Measurements from ENCODE around the gene CAMK1G.

Gene CAMK1G

GRCh38 chr1:209537336-209538114 lies 46.0 kb upstream of the CAMK1G start:
- Histone ChIP-seq H3K27ac (ENCODE audit: low read length) (no peak overlapping the region), H3K4me3 (ENCODE audit: low read depth in 1 of 2, low read length in 2 of 2) (no peak overlapping the region), H4K20me1 (ENCODE audit: insufficient read depth, low read length) (no peaks in the 10 kb centered on the region), H3K27me3 (ENCODE audit: insufficient read depth, low read length, poor library complexity) (peaks cover 9% of the 10 kb centered on the region), H3K9me3 (ENCODE audit: insufficient read depth, low read length, severe bottlenecking) (no peaks in the 10 kb centered on the region), H3K4me1 (ENCODE audit: insufficient read depth, low read length) (no peaks in the 10 kb centered on the region), H3K36me3 (ENCODE audit: insufficient read depth, low read length) (no peaks in the 10 kb centered on the region), H3K4me2 (ENCODE audit: insufficient read depth, low read length) (no peak overlapping the region), H2AFZ (ENCODE audit: low read depth, low read length) (no peak overlapping the region), H3K79me2 (ENCODE audit: insufficient read depth, low read length) (no peaks in the 10 kb centered on the region), H3K9ac (ENCODE audit: low read depth, low read length) (no peak overlapping the region)
- no peak for ATAC-seq (ENCODE audit: insufficient read depth, low read depth)
- no peak for DNase-seq
- TF ChIP-seq EZH2 (IDR thresholded peaks at IDR 0.05; ENCODE audit: borderline replicate concordance, low read depth, low read length, severe bottlenecking) (no peak), CTCF (IDR thresholded peaks at IDR 0.05; ENCODE audit: borderline replicate concordance, extremely low read depth, low read length, poor library complexity, severe bottlenecking) (no peak)

- no peak overlapping the region for H2AFZ ChIP-seq (ENCODE audit: low read depth, low read length)
- H3K27me3 ChIP-seq (ENCODE audit: insufficient read depth, low read length, poor library complexity): peaks cover 13% of the 10 kb centered on the region
- H3K4me3 ChIP-seq (ENCODE audit: low read depth in 1 of 2, low read length in 2 of 2): no peak overlapping the region
- H3K9me3 ChIP-seq (ENCODE audit: insufficient read depth, low read length, severe bottlenecking): no peaks in the 10 kb centered on the region
- no peaks in the 10 kb centered on the region for H4K20me1 ChIP-seq (ENCODE audit: insufficient read depth, low read length)
- H3K9ac ChIP-seq (ENCODE audit: low read depth, low read length): no peak overlapping the region
- H3K27ac ChIP-seq (ENCODE audit: low read length): no peak overlapping the region
- no peak for TF ChIP-seq EZH2 (IDR thresholded peaks at IDR 0.05; ENCODE audit: borderline replicate concordance, low read depth, low read length, severe bottlenecking)
- TF ChIP-seq CTCF (IDR thresholded peaks at IDR 0.05; ENCODE audit: borderline replicate concordance, extremely low read depth, low read length, poor library complexity, severe bottlenecking): no peak
- no peak for ATAC-seq (ENCODE audit: insufficient read depth, low read depth)
- H3K4me1 ChIP-seq (ENCODE audit: insufficient read depth, low read length): no peaks in the 10 kb centered on the region
- DNase-seq: no peak
- H3K79me2 ChIP-seq (ENCODE audit: insufficient read depth, low read length): no peaks in the 10 kb centered on the region
- H3K36me3 ChIP-seq (ENCODE audit: insufficient read depth, low read length): no peaks in the 10 kb centered on the region
- no peak overlapping the region for H3K4me2 ChIP-seq (ENCODE audit: insufficient read depth, low read length)
Measured at GRCh38 chr1:209539576-209539975, 43.9 kb upstream of the CAMK1G start.

GRCh38 chr1:209542585-209542984 lies 40.9 kb upstream of the CAMK1G start:
- no peak overlapping the region for H3K4me3 ChIP-seq (ENCODE audit: low read depth in 1 of 2, low read length in 2 of 2)
- TF ChIP-seq EZH2 (IDR thresholded peaks at IDR 0.05; ENCODE audit: borderline replicate concordance, low read depth, low read length, severe bottlenecking) (no peak), CTCF (IDR thresholded peaks at IDR 0.05; ENCODE audit: borderline replicate concordance, extremely low read depth, low read length, poor library complexity, severe bottlenecking) (no peak)
- H3K9ac ChIP-seq (ENCODE audit: low read depth, low read length): no peak overlapping the region
- no peaks in the 10 kb centered on the region for H3K9me3 ChIP-seq (ENCODE audit: insufficient read depth, low read length, severe bottlenecking)
- H3K79me2 ChIP-seq (ENCODE audit: insufficient read depth, low read length): no peaks in the 10 kb centered on the region
- DNase-seq (no peak), ATAC-seq (ENCODE audit: insufficient read depth, low read depth) (no peak)
- H3K4me2 ChIP-seq (ENCODE audit: insufficient read depth, low read length): no peak overlapping the region
- no peaks in the 10 kb centered on the region for H3K36me3 ChIP-seq (ENCODE audit: insufficient read depth, low read length)
- no peak overlapping the region for H2AFZ ChIP-seq (ENCODE audit: low read depth, low read length)
- H4K20me1 ChIP-seq (ENCODE audit: insufficient read depth, low read length): no peaks in the 10 kb centered on the region
- no peak overlapping the region for H3K27ac ChIP-seq (ENCODE audit: low read length)
- peaks cover 9% of the 10 kb centered on the region for H3K27me3 ChIP-seq (ENCODE audit: insufficient read depth, low read length, poor library complexity)
- no peaks in the 10 kb centered on the region for H3K4me1 ChIP-seq (ENCODE audit: insufficient read depth, low read length)

All from DND-41 (cell line).